EH (cell line): ENCODE results near the gene TMEM151A.
A peak's percentile ranks its signal among the peaks of the same experiment; 100 is the strongest.

Experiments
- DNase-seq: peaks from one replicate; pipeline ENCODE4 v3.0.0-alpha.2; 2015; ENCODE audit warnings: low read depth

Gene TMEM151A

DNA sequence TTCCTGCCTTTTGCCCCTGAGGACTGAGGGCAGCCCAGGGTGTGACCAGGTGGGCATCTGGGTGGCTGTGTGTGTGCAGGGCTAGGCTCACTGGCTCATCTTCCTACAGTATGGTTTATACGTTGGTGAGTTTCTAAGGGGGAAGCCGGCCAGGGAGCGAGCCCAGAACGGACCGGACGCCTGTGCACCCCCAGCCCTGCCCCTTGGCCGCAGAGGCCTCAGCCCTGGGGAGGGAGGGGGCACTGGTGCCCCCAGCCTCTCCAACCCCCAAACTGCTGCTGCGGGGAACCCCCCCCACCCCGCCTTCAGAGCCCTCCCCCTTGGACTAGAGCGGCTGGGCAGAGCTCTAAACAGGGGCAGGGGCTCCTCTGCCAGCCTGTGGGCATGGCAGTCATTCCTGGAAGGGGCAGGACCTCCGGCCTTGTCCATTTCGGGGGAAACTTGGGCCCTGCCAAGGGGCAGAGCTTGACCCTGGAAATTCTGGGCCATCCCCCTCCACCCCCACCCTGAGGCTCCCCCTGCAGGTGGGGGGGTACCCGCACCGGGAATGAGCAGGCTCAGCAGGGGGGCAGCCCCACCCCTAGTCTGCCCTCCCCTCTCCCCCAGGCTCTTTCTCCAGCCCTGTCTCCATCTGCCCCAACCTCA is 8.1 kb upstream of the TMEM151A start:
- DNase-seq: no peak

DNA sequence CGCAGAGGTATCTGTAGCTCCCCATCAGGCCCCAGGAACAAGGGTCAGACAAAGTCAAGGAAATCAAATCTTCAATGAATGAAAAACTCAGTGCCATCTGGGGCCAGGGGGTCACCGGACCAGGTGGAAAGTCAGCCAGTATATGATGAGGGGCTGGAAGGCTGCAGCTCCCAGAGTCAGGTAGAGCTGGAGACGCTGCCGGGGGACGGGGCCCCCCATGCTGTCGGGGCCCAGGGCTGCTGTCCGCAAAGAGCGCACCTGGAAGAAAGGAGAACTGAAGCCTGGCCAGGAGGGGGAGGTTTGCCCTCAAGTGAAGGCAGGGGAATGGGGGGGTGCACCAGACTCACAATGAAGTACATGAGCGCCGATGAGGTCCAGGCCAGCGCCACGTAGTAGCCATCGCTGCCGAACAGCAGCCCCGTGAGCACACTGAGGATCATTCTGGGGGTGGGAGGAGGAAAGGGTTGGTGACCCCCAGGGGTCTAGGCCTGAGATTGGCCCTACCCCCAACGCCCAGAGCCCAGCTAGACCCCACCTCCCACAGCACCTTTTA is 7.1 kb upstream of the TMEM151A start:
- DNase-seq: no peak

DNA sequence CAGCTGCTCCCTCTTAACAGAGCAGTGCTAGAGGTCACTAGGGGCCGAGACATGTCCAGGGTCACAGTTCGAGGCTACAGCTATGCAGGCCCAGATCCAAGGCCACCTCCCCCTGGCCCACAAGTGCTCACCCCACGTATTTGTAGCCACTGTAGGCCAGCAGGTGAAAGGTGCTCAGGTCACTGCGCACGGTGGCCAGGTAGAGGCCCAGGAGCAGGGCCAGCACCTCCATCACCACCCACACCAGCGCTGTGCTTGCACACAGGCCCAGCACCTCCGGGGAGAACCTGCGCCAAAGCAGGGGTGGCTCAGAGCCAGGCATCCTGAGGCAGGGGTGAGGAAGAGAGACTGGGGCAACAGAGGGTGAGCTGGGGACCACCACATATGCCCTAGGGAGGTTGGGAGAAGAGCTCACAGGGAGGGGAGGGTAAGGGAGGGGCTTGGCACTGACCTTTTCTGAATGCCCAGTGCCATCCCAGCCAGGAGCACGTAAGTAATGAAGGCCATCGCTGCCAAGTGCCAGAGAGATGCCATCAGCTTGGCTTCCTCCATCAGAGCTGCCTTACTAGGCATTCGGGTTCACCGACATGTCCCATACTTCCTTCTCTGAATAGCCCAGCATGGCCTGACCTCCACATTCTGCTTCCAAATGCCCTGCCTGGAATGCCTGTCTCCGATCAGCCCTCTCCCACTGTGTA is 6.3 kb upstream of the TMEM151A start:
- DNase-seq: no peak

DNA sequence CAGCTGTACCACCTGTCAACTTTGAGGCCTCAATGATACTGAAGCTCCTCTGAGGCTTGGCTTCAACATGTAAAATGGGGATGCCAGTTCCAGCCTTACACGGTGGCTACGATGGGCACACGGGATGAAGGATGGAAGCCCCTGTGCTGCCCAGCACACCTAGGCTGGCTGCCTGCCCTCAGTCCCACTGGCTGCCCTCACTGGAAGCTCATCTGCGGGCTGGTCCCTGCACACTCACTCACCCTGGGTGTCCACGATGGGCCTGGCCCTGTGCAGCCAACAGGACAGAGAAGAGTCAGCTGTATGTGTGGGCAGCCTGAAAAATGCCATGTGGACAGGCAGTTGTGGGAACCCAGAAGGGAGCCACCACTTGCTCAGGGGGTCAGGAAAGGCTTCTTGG is 5.0 kb upstream of the TMEM151A start:
- no peak for DNase-seq

DNA sequence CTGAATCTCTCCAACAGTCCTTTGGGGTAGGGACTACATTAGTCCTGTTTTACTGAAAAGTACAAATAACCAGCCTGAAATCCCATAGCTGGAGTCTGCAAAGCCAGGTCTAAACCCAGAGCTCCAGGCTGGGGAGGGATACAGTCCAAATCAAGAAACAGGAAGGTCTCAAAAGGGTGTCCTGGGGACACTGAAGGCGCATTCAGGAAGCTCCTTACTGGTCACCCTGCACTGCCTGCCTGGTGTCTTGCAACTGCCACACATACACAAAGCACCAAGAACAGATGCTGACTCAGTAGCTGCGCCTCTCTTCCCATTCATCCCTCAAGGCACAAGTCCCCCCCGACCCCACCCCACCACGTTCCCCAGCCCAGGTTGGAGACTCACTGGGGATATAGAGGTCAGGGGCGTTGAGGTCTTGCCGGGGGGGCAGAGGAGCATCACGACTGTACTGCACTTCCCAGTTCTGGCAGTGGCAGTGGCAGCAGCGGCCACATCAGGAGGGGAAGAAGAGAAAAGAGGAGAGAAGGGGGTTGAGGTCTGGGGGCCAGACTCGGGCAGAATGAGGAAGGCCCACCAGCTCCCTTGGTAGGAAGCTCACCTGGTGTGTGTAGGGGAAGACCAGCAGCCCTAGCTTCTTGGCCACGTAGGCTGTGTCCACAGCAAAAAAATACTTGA is 4.3 kb upstream of the TMEM151A start:
- DNase-seq: no peak

DNA sequence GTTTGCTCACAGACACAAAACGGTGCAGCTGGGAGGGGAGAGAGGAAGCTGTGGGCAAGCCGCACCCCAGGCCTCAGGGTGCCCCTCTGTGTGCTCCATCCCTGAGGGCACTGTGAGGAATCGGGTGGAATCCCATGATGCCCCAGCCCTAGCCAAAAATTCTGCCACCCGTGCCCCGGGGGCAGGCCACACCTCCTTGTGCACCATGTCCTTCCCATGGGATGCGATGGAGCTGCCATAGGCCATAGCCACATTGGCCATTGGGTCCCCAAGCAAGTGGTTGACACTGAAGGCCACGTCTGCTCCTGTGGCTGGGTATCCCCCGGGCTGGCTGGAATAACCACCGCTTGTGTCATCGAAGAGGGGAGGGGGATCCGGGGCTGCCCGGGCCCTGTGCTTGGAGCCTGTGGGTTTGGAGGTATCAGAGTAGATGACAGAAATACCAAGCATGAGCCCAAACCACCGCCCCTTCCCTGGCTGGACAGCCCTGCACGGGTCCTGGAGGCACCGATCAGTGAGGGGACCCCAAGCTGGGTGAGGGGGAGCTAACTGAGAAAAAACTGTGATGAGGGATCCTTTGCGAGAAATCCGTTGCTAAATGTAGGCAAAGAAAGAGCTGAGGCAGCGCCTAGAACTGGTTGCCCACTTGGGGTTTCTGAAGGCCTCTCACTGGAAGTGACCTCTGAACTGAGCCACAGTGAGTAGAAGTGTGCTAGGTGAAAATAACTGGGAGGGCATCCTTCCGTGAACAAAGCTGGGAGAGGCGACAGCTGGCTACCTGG is 3.6 kb upstream of the TMEM151A start:
- DNase-seq: peak; percentile 27

DNA sequence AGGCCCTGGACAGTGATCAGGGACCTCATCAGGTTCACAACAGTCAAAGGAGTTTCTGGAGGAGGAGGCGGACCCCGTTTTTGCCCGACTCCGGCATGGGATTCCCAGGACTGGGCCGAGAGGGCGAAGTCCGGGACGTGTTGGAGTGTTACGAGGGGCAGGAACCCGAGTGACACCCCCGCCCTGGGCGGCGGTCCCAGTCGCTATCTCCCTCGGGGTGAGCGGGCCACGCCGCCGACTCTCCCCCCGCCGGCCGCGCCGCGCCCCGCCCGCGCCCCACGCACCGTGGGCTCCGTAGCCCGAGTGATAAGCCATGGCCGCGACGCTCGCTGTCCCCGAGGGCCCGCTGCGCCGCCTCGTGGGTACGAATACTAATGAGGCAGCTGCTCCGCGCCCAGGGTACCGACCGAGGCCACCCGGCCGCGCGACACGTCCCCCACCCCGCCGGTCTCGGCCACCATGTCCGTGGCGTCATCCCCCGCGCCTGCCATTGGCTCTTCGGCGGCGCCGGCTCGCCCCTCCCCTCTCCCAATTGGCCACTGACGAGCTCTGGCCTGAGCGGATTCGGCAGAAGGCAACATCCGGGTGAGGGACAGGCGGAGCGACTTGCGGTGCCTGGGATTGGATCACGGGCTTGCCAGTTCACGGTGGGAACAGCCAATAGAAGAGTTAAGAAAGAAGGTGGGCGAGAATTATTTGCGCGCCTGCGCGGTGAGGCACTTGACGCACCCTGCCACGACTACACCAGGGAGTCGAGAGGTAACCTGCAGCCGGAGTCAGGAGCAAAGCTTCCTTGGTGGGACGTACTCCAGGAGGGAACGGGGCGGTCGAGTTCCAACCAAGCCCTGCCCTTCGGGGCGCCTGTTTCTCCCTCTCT is 2.8 kb upstream of the TMEM151A start, which contains the start of gene YIF1A:
Gene YIF1A, minus strand, starts transcription at position 473 of the 877 bp plus-strand sequence. Its CDS starts 158 bp downstream, at position 315.
- peak; percentile 100 for DNase-seq

DNA sequence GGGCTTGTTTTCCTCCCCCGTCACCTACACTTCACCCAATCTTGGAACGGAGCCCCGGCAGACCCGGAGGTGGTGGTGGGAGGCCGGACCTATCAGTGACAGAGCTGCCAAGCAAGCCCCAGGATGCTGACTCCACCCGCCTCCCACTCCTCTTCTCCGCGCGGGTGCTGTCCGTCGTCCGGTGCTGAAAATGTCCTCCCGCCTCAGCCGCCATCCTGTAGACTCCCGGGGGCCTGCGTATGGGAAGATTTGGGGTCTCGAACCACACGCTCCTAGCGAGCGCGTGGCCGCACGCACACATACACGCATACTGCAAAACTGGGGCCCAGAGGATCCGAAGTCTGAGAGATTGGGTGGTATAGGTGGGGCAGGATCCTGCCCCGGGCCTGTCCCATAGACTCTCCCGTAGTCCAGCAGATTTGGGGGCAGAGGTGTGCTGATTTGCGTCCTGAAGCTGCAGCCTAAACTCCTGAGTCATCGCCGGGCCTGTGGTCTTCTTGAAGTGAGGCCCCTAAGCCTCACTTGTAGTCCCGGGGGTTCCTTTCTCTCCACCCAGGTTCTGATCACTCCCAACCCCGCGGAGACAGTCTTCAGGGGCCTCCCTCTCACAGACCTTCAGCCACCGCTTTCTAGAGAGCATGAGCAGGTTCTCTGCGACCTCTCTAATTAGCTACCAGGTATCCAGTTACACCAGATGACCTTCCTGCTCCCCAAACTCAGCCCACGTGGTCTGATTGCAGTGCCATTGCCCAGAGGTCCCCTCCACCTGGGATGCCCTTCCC is 2.0 kb upstream of the TMEM151A start:
- DNase-seq: no peak

DNA sequence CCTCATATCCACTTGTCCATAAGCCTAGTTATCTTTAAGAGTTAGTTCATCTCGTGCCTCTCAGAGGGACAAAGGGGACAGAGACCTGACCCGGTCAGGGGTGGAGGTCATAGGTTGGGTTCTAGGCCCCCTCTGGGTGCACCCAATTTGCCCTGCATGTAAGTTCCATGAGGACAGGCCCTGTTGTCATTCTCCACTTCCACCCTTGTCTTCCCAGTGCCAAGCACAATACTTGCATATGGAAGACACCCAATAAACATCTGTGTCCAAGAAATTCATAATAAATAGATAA is 1.4 kb upstream of the TMEM151A start:
- DNase-seq: no peak

DNA sequence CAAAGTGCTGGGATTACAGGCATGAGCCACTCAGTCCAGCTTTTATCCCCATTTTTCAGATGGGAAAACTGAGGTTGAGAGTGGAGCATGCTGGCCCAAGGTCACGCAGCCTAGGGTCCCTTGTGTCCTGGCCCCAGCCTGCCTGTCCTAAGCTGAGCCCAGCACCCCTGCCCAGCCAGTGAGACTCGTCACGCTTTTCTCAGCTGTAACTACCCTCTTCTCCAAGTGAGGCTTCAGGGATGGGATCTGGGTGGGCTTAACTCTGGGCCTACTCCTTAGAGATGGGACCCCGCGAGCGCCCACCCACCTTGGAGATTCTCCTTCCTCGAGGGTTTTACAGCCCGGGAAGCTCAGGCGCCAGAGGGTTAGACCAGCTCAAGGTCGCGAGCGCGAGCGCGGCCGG is 390 bp upstream of the TMEM151A start:
- no peak for DNase-seq

DNA sequence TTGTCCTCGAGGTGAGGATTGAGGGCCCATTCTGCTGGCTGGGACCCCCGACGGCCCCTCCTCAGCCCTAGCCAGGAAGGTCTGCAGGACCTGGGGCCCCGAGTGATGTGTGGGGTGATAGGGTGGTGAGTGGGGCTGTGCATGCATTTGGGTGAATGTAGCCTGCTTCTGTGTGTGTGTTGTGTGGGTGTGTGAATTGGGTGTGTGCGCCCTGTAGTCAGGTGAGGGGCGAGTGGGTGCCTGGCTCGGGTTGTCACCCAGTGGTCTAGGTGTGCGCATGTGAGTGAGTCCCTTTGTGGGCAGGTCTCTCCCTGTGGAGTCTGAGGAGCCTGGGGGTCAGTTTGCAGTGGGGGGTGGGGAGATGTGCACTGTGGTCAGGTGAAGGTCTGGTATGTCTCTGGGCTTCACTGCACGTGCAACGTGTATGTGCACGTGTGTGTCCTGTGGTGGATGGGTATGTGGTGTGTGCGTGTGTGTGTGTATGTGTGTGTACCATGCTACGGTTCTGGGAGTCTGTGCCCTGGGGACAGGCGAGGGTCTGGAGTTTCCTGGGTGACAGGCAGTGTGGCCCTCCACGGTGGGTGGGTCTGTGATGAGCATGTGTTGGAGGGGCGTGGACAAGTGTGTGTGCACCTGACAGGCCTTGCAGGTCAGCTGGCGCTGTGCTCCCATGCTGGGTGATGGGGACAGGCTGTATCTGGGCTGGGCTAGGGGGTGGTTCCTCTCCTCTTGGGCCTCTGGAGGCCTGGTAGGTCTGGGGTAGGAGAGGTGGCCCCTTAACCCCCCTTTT is 1.0 kb downstream of the TMEM151A start:
- DNase-seq: no peak

DNA sequence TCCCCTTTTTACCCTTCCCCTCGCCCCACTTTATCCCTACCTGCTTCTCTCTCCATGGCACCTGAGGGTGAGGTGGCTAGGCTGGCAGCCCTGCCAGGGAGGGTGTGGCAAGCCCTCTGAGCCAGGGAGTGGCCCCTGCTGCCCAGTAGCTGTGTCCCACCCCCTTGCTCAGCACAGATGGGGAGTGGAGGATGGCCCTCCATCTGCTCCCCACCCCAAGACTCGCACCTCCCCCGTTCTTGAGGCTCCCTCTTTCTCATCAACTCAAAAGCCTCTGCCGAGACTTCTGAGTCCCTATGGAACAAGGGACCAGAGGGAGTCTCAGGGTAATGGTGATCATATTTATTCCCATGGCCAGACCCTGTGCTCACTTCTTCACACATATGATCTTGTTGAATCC is 1.7 kb downstream of the TMEM151A start:
- no peak for DNase-seq

DNA sequence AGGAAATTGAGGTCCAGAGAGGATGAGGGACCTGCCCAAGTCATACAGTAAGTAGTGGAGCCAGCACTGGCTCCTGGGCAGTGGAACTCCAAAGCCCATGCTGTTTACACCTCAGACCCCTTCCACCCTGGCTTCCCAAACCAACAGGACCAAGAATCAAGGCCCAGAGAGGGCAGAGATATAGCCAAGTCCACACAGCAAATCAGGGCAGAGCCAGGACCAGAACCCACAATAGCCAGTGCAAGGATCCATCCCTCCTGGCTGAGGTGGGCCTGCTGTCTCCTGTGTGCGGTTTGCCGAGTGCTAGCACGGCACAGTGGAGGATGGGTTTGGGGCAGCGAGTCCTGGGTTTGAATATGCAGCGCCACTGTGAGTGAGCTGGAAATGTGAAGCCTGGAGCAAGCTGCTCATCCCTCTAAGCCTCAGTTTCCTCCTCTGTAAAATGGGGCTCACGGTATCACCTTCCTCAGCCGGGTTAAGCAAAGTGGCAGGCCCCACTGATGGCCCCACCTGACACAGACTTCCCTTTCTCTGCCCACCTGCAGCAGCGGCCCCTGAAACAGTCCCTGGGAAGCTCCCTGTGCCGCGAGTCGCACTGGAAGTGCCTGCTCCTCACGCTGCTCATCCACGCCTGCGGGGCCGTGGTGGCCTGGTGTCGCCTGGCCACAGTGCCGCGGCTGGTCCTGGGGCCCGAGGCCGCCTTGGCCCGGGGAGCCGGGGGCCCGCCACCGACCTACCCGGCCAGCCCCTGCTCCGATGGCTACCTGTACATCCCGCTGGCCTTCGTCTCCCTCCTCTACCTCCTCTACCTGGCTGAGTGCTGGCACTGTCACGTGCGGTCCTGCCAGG is 2.3 kb downstream of the TMEM151A start:
- no peak for DNase-seq

DNA sequence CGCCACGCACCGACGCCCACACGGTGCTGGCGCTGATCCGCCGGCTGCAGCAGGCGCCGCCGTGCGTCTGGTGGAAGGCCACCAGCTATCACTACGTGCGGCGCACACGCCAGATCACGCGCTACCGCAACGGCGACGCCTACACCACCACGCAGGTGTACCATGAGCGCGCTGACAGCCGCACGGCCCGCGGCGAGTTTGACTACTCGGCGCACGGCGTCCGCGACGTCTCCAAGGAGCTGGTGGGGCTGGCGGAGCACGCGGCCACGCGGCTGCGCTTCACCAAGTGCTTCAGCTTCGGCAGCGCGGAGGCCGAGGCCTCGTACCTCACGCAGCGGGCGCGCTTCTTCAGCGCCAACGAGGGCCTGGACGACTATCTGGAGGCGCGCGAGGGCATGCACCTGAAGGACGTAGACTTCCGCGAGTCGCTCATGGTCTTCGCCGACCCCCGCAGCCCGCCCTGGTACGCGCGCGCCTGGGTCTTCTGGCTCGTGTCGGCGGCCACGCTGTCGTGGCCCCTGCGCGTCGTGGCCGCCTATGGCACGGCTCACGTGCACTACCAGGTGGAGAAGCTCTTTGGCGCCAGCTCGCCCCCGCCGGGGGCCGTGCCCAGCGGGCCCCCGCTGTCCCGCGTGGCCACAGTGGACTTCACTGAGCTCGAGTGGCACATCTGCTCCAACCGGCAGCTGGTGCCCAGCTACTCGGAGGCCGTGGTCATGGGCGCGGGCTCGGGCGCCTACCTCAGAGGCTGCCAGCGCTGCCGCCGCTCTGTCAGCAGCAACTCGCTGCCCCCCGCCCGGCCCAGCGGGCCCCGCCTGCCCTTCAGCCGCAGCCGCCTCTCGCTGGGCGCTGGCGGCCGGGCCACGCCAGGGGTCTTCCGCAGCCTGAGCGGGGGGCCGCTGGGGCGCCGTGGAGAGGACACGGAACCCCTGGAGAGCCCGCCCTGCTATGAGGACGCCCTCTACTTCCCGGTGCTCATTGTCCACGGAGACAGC is 3.2 kb downstream of the TMEM151A start:
- no peak for DNase-seq

DNA sequence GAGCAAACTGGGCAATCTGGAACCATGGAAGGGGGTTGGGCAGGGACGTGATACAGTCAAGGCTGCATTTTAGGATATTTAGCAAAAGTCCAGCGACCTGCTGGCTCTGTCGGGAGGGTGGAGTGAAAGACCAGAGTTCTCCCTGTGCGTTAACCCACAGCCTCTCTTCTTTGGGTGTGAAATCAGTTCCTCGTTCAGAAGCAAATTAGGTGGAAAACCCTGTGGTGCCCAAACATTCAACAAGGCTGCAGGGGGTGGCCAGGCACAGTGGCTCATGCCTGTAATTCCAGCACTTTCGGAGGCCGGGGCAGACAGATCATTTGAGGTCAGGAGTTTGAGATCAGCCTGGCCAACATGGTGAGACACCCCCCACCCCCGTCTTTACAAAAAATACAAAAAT is 5.9 kb downstream of the TMEM151A start:
- no peak for DNase-seq

DNA sequence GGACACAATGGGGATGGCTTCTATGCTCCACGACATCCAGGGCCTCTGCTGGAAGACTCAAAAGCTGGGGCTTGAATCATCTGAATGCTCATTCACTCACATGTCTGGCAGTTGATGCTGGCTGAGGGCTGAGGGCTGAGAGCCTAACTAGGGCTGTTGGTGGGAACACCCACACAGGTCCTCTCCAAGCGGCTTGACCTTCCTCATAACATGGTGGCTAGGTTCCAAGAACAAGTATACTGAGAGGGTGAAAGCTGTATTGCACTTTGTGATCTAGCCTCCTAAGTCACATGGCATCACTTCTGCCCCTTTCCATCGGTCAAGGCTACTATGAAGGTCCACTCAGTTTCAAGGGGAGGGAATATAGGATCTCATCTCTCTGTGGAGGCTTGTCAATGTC is 7.5 kb downstream of the TMEM151A start:
- no peak for DNase-seq

DNA sequence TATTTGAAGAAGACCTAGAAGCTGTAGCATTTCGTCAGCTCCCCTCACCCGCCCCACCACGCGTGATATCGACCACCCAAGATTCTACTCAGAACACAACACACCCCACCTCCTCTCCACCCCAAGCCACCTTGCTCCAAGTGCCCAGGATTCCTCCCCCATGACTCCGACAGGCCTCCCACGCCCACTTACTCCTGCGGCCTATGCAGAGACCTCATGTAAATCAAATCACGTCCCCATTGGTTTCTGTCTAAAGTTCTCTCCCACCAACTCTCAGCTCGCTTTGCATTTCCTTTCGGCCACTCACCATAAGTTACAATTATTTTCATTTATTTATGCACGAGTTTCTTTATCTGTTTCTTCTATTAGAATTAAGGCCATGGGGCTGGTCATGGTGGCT is 11.0 kb downstream of the TMEM151A start:
- no peak for DNase-seq

DNA sequence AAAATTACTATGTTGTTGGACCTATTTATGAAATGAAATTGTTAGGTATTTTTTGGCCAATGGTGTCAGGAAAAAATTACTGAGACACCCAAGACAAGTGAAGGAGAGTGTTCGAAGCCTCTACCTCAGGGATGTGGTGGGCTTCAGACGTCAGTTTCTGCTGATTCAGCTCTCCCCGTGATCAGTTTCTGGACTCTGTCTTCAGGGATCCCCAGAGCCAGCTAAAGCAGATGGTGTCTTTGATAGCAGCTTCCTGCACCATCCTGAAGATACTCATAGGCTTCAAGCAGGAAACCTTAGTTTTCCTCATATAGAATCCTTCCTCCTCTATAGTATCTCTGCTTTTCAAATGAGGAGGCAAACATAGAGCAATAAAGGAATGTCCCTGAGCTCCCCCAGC is 17.8 kb downstream of the TMEM151A start:
- DNase-seq: no peak
